NCI-H2081 treated with DMSO at 0.1 percent for 48 hours (cell line): ENCODE measurements around the gene S100A6.
A peak's percentile ranks its signal among the peaks of the same experiment; 100 is the strongest.
"Not testable (repeated sequence)": the region's sequence is repeated elsewhere in the genome, so short reads cannot be mapped to it uniquely, and the experiment has no call there.

Experiments
- DNase-seq: peaks from one replicate; lab custom pipeline; 2025; lab: John Stamatoyannopoulos, UW

Gene S100A6

GRCh38 chr1:153535242-153536011 lies at the start of gene S100A6:
Gene S100A6, minus strand, starts transcription at chr1:153535991. Its CDS starts 652 bp downstream, at chr1:153535339.
- DNase-seq = no peak

GRCh38 chr1:153585006-153585405 lies 49.2 kb upstream of the S100A6 start:
- no peak for DNase-seq

DNA sequence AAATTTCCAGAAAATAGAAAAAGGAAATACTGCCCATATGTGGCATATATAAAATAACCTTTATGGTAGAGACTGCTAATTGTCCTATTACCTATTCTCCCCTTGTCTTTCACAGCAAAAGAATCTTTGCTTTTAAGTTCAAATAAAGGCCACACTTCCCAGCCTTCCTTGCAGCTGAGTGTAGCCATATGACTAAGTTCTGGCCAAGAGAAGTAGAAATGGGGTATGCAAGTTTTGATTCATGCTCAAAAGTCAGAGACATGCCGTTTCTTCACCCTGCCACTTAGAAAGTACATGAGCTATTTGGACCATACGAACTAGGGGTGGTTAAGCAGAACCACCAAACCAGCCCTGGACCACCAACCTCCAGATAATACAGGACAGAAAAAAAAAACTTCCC lies 48.2 kb upstream of the S100A6 start:
- no peak for DNase-seq

DNA sequence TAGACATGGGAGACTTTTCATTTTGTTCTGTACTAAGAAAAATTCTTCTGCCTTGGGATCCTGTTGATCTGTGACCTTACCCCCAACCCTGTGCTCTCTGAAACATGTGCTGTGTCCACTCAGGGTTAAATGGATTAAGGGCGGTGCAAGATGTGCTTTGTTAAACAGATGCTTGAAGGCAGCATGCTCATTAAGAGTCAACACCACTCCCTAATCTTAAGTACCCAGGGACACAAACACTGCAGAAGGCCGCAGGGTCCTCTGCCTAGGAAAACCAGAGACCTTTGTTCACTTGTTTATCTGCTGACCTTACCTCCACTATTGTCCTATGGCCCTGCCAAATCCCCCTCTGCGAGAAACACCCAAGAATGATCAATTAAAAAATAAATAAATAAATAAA lies 47.7 kb upstream of the S100A6 start:
- not testable (repeated sequence) for DNase-seq

GRCh38 chr1:153582836-153583235 lies 47.0 kb upstream of the S100A6 start:
- DNase-seq = not testable (repeated sequence)

GRCh38 chr1:153578936-153579335 lies 43.1 kb upstream of the S100A6 start:
- no peak for DNase-seq

DNA sequence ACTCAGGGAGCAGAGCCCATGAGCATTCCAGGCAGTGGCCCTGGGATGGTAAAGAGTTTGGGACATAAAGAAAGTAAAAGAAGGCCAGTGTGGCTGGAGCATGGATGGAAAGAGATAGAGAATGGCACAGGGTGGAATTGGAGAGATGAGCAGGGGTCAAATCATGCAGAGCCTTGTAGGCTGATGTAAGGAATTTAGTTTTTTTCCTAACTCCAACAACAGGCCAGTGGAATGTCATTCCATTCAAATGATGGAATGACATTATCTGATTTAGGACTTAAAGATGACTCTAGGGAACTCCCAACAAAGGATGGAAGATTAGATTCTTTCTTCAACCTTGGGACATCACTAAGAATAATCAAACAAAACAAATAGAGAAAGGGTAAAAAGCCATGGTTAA lies 42.7 kb upstream of the S100A6 start:
- no peak for DNase-seq

DNA sequence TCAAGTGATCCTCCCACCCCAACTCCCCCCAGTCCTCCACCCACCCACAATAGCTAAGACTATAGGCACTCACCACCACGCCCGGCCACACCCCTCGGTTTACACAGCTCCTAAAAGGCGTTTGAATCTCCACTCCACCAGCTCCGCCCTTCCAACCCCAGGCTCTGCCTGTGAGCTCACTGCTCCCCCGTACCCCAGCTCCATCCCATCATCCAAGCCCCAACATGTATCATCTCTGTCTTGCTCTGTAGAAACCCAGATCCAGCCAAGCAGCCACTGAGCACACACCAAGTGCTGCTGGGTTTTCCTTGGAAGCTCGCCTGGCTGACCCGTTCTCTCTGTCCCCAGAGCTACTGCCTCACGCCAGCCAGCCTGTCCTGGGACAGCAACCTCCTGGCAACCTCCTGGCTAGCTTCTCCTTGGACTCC lies 41.8 kb upstream of the S100A6 start:
- no peak for DNase-seq

DNA sequence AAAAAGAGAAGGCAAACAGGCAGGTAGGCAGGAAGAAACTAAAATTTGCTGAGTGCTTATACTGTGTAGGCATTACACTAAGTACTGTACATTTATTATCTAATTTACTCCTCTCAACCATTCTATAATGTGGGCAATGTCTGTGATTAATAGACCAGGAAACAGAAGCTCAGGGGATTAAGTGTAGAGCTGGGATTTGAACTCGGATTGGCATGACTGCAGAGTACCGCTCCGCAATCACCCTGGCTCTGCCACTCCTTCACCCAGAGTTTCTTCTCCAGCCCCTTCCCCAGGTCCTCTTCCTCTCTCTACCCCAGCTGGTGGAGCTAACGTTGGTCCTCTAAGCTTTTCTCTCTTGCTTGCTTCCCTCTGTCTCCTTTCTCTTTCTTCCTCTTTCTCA lies 41.3 kb upstream of the S100A6 start:
- DNase-seq = no peak

DNA sequence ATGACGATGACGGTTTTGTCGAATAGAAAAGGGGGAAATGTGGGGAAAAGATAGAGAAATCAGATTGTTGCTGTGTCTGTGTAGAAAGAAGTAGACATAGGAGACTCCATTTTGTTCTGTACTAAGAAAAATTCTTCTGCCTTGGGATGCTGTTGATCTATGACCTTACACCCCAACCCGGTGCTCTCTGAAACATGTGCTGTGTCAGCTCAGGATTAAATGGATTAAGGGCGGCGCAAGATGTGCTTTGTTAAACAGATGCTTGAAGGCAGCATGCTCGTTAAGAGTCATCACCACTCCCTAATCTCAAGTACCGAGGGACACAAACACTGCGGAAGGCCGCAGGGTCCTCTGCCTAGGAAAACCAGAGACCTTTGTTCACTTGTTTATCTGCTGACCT lies 39.7 kb upstream of the S100A6 start:
- not testable (repeated sequence) for DNase-seq

DNA sequence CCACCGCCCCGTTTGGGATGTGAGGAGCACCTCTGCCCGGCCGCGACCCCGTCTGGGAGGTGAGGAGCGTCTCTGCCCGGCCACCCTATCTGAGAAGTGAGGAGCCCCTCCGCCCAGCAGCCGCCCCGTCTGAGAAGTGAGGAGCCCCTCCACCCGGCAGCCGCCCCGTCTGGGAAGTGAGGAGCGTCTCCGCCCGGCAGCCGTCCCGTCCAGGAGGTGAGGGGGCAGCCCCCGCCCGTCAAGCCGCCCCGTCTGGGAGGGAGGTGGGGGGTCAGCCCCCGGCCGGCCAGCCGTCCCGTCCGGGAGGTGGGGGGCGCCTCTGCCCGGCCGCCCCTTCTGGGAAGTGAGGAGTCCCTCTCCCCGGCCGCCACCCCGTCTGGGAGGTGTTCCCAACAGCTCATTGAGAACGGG lies 39.3 kb upstream of the S100A6 start:
- DNase-seq = not testable (repeated sequence)

DNA sequence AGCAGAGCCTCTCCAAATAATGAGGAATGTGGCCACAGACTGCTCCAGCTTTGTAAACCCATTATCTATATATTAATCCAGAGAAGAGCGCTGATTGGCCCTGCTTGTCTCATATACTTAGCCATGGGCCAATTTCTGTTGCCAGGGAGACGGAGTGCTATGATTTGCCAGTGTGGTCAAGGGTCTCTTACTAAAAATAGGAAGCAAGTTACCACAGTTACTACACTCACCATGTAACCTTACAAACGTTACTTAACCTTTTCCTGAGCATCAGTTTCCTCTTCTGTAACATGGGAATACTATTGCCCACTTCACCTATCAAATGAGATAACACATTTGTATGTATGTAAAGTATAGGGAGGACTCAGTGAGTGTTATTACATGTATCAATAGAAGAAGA lies 37.6 kb upstream of the S100A6 start:
- DNase-seq = no peak

- no peak for DNase-seq
These were observed 36.8 kb upstream of the S100A6 start for GRCh38 chr1:153572569-153573015.

DNA sequence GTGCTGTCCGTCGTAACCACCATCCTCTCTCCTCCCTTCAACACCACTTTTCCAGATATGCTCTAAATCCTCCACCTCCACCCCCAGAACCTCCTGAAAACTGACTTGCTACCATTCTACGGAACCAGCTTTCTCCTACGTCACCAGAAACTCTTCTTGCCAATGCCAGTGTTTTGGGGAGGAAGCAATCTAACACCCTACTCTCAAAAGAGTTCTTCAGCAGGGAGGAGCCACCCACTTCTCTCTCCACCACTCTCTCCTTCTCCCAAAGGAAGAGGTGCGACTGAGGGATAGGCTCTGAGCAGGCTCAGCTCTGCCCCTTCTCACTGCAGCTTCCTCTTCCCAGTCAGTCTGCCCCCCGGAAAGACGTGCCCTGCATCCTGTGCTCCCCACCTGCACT lies 35.9 kb upstream of the S100A6 start:
- DNase-seq = no peak

DNA sequence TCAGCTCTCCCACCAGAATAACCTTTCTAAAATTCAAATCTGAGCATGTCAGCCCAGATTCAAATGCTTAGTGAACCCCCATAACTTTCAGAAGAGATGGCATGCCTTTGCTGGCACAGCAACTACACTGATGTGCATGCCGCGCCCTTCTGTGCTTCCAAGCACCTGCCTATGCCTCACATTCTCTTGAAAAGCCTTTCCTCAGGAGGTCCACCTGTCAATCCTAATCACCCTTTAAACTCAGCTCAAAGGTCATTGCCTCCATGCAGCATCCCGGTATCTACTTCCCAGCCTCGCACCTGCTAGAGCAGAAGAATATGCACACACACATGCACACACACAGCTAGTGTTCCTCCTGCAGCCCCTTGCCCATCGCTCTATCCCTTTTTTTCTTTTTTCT lies 35.1 kb upstream of the S100A6 start:
- DNase-seq = no peak

DNA sequence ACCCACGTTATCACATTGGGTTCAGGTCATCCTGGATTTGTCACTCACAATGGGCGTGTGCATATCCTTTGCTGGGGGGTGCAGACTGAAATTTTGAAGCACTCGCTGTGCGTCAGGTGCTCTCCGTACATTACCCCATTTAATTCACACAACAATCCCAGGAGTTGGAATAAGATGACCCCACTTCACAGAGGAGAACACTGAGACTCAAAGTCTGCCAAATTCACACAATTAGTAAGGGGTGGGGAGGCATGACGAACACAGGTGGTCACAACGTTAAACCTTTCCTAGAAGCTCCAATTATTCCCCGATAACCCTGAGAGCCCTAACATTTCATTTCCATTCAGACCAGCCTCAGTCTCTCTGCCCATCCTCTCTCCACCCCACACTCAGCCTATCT lies 33.7 kb upstream of the S100A6 start:
- no peak for DNase-seq

GRCh38 chr1:153568367-153569099 lies 32.7 kb upstream of the S100A6 start:
- peak; percentile 78 for DNase-seq

DNA sequence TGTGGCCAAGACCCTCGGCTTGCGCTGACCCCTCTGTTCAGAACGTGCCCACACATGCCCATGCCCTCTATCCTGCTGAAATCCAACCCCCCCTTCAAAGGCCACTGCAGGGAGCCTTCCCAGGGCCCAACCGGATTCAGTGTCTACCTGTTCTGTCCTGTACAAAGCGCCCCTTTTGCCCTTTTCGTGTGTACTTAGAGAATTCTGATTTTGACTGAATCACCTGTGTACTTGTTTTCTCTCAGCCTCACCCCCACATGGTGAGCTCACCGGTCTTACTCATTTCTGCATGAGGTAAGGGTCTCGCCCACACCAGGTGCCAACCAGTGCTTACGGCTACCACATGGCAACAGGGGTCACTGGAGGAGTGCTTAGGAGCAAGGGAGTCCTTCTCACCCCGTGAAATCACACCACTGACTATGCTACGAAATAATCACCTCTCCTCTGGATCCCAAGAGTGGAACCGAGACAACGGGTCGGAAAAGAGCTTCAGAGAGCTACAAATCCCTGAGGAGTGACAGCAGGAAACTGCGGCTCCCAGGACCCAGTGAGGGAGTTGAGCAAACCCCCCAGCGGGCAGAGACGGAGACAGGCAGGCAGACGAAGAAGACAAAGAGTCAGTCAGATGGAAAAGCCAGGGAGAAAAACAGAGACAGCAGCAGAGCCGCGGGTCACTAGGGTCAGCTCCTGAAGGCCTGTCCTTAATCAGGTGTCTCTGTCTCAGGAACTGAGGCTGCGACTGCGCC lies 32.0 kb upstream of the S100A6 start:
- no peak for DNase-seq

- no peak for DNase-seq
These were observed 30.9 kb upstream of the S100A6 start for GRCh38 chr1:153566414-153567371.

GRCh38 chr1:153565529-153566374 lies 30.0 kb upstream of the S100A6 start, which contains the start of gene S100A2:
Gene S100A2, minus strand, starts transcription at chr1:153565844. Its CDS starts 1,967 bp downstream, at chr1:153563877.
- DNase-seq = no peak
